DOHH2 (cell line): Measurements from ENCODE around the gene YRDC.

Source experiments
- CTCF ChIP-seq: fragments of 200-600 bp; sonication (generic); IDR thresholded peaks from one replicate; pipeline ENCODE4 v1.5.1; 2014; ENCODE audit warnings: antibody characterized with exemption, mild to moderate bottlenecking, low read depth, low read length; ENCODE audit not compliant: poor library complexity, severe bottlenecking
- EZH2phosphoT487 ChIP-seq: fragments of 200-600 bp; sonication (generic); IDR thresholded peaks from 2 replicates; pipeline ENCODE4 v1.6.1; 2017; ENCODE audit warnings: borderline replicate concordance, mild to moderate bottlenecking, antibody characterized with exemption, low read length, moderate library complexity, mixed read lengths

GRCh38 chr1:37851782-37852210, 43.8 kb upstream of the YRDC start:
- TF ChIP-seq CTCF (no peak), EZH2phosphoT487 (no peak)
